WTC11 (cell line): ENCODE measurements around the gene TCF3. TPM values are rescaled to one million over a fixed set of nuclear protein-coding genes. Genes with fewer than 3 reads are reported as not detected.

Experiments
- ATAC-seq: fragments of 200-7000 bp; cut with Tn5 transposase; 2 replicates; pipeline ENCODE4 v1.10.0; 2021; ENCODE audit warnings: mild to moderate bottlenecking, moderate library complexity
- CTCF ChIA-PET: fragments of 300-600 bp; sonication (Branson Sonifier 250); formaldehyde crosslinking; loops from one replicate; lab custom pipeline; 2021; ENCODE audit warnings: antibody characterized with exemption; lab: Charles Lee
- POLR2A ChIA-PET: fragments of 350-600 bp; sonication (Branson Sonifier 250); formaldehyde crosslinking; loops from one replicate; lab custom pipeline; 2021; ENCODE audit warnings: antibody characterized with exemption; lab: Charles Lee
- DNase-seq: peaks from one replicate; pipeline ENCODE4 v3.0.0; 2021; ENCODE audit warnings: low spot score
- H3K27ac Mint-ChIP-seq: 2 replicates; pipeline ENCODE4 v1.8.0; 2021; ENCODE audit warnings: mixed read lengths
- H3K27me3 Mint-ChIP-seq: 2 replicates; pipeline ENCODE4 v1.8.0; 2021; ENCODE audit warnings: low read depth, mild to moderate bottlenecking, moderate library complexity, mixed read lengths
- H3K36me3 Mint-ChIP-seq: 2 replicates; pipeline ENCODE4 v1.8.0; 2021; ENCODE audit warnings: mixed read lengths
- H3K4me1 Mint-ChIP-seq: 2 replicates; pipeline ENCODE4 v1.8.0; 2022; ENCODE audit warnings: mixed read lengths
- H3K4me3 Mint-ChIP-seq: 2 replicates; pipeline ENCODE4 v1.8.0; 2021; ENCODE audit warnings: mild to moderate bottlenecking, moderate library complexity, mixed read lengths
- H3K9me3 Mint-ChIP-seq: 2 replicates; pipeline ENCODE4 v1.8.0; 2021; ENCODE audit warnings: mixed read lengths
- ATF1 ChIP-seq: sonication (generic); formaldehyde crosslinking; IDR thresholded peaks from 2 replicates; pipeline ENCODE4 v1.8.1; 2023; ENCODE audit warnings: mild to moderate bottlenecking, moderate library complexity, missing genetic modification reagents
- CREB1 ChIP-seq: sonication (generic); formaldehyde crosslinking; IDR thresholded peaks from 2 replicates; pipeline ENCODE4 v1.8.0; 2023; ENCODE audit warnings: mild to moderate bottlenecking, missing genetic modification reagents
- EMX1 ChIP-seq: fragments of 250-450 bp; sonication (Bioruptor Pico); IDR thresholded peaks from 2 replicates; pipeline ENCODE4 v1.8.0; 2021; ENCODE audit warnings: mild to moderate bottlenecking
- NFATC4 ChIP-seq: fragments of 250-450 bp; sonication (Bioruptor Pico); IDR thresholded peaks from 2 replicates; pipeline ENCODE4 v1.9.0; 2021; ENCODE audit warnings: mild to moderate bottlenecking
- NFYB ChIP-seq: sonication (generic); formaldehyde crosslinking; conservative IDR thresholded peaks from 2 replicates; pipeline ENCODE4 v1.8.0; 2022; ENCODE audit warnings: low read depth, missing genetic modification reagents
- NR1H2 ChIP-seq: sonication (generic); formaldehyde crosslinking; IDR thresholded peaks from 2 replicates; pipeline ENCODE4 v1.9.0; 2021; ENCODE audit warnings: mild to moderate bottlenecking, moderate library complexity, missing genetic modification reagents
- RELA ChIP-seq: sonication (generic); formaldehyde crosslinking; IDR thresholded peaks from 2 replicates; pipeline ENCODE4 v1.8.1; 2022; ENCODE audit warnings: missing genetic modification reagents, mild to moderate bottlenecking, borderline replicate concordance
- SP1 ChIP-seq: sonication (generic); formaldehyde crosslinking; conservative IDR thresholded peaks from 2 replicates; pipeline ENCODE4 v1.8.1; 2022; ENCODE audit warnings: missing genetic modification reagents
- ZNF138 ChIP-seq: sonication (generic); formaldehyde crosslinking; conservative IDR thresholded peaks from 2 replicates; pipeline ENCODE4 v1.8.1; 2022; ENCODE audit warnings: mild to moderate bottlenecking, moderate library complexity, missing genetic modification reagents
- ZNF232 ChIP-seq: sonication (generic); formaldehyde crosslinking; IDR thresholded peaks from 2 replicates; pipeline ENCODE4 v1.8.0; 2022; ENCODE audit warnings: mild to moderate bottlenecking, missing genetic modification reagents
- ZNF317 ChIP-seq: sonication (generic); formaldehyde crosslinking; IDR thresholded peaks from 2 replicates; pipeline ENCODE4 v1.8.1; 2023; ENCODE audit warnings: low read depth, mild to moderate bottlenecking, moderate library complexity, missing genetic modification reagents, borderline replicate concordance
- total RNA-seq: library from RNA; stranded (reverse); gene quantifications from 3 replicates; pipeline ENCODE4 v1.2.3, GENCODE V29; 2021
- TF ChIP-seq, protein P1 (sequence below): sonication (generic); formaldehyde crosslinking; IDR thresholded peaks from 2 replicates; pipeline ENCODE4 v1.8.0; 2022; ENCODE audit warnings: mild to moderate bottlenecking, missing genetic modification reagents
- TF ChIP-seq, protein P2 (sequence below): sonication (generic); formaldehyde crosslinking; IDR thresholded peaks from 2 replicates; pipeline ENCODE4 v1.8.0; 2022; ENCODE audit warnings: mild to moderate bottlenecking, missing genetic modification reagents
- TF ChIP-seq, protein P3 (sequence below): sonication (generic); formaldehyde crosslinking; IDR thresholded peaks from 2 replicates; pipeline ENCODE4 v1.8.0; 2022; ENCODE audit warnings: mild to moderate bottlenecking, missing genetic modification reagents
- TF ChIP-seq, protein P4 (sequence below): sonication (generic); formaldehyde crosslinking; conservative IDR thresholded peaks from 2 replicates; pipeline ENCODE4 v1.8.1; 2023; ENCODE audit warnings: mild to moderate bottlenecking, low read depth, missing genetic modification reagents, moderate library complexity
- TF ChIP-seq, protein P5 (sequence below): fragments of 250-450 bp; sonication (Bioruptor Pico); IDR thresholded peaks from 2 replicates; pipeline ENCODE4 v1.9.0; 2021; ENCODE audit warnings: mild to moderate bottlenecking
- TF ChIP-seq, protein P6 (sequence below): sonication (generic); formaldehyde crosslinking; IDR thresholded peaks from 2 replicates; pipeline ENCODE4 v1.8.1; 2023; ENCODE audit warnings: mild to moderate bottlenecking, missing genetic modification reagents, moderate library complexity
- TF ChIP-seq, protein P7 (sequence below): sonication (generic); formaldehyde crosslinking; IDR thresholded peaks from 2 replicates; pipeline ENCODE4 v1.8.1; 2023; ENCODE audit warnings: mild to moderate bottlenecking, missing genetic modification reagents
- TF ChIP-seq, protein P8 (sequence below): sonication (generic); formaldehyde crosslinking; IDR thresholded peaks from 2 replicates; pipeline ENCODE4 v1.8.1; 2023; ENCODE audit warnings: mild to moderate bottlenecking, missing genetic modification reagents, moderate library complexity

TCF3 gene
- total RNA-seq, 1 experiment from 2014 or later = 324 TPM

DNA sequence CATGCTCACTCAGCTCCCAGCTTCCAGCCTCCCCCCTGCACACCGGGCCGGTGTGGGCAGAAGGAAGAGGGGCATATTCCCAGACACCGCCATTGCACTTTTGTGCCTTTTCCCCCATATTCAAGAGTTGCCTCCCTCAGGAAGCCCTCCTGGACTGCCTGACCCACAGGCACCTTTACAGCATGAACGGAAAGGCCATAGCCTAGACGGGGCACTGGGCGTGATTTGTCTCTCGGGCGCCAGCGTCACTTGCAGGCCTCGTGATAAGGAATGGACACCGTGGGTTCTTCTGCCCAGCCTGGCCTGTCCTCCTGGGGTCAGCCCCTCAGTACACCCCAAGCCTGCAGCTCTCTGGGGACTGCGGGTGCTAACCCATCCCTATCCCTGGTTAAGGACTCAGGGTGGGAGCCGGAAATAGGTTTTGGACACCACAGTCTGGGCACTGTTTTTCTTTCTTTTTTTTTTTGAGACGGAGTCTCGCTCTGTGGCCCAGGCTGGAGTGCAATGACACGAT is 46.2 kb downstream of the TCF3 start:
- POLR2A ChIA-PET = interaction anchor here (1.0 to 2.2 kb wide), 2 partner anchors 13 to 15 kb away, joined by 4 to 7 read pairs; partner anchors contain the start of gene MBD3
- CTCF ChIA-PET = interaction anchor here (0.5 to 1.7 kb wide), 9 partner anchors 15 to 232 kb away, joined by 3 to 9 read pairs (median 4); partner anchors contain the start of gene ATP8B3
- peak; percentile 1 for ATAC-seq
- H3K27me3 Mint-ChIP-seq = no peaks in the 10 kb centered on the region
- H3K36me3 Mint-ChIP-seq = peaks cover 5% of the 10 kb centered on the region
- peak overlapping the region; percentile 99 for H3K27ac Mint-ChIP-seq
- no peak for DNase-seq
- H3K4me1 Mint-ChIP-seq = peaks cover 9% of the 10 kb centered on the region; the same call in 1 of the 2 replicates
- no peaks in the 10 kb centered on the region for H3K9me3 Mint-ChIP-seq
- no peak for TF ChIP-seq NFATC4 (CRISPR knock-in tag)
- TF ChIP-seq, protein P1, sequence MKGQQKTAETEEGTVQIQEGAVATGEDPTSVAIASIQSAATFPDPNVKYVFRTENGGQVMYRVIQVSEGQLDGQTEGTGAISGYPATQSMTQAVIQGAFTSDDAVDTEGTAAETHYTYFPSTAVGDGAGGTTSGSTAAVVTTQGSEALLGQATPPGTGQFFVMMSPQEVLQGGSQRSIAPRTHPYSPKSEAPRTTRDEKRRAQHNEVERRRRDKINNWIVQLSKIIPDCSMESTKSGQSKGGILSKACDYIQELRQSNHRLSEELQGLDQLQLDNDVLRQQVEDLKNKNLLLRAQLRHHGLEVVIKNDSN (CRISPR knock-in tag) = no peak
- TF ChIP-seq RELA (CRISPR knock-in tag) = no peak
- no peak for TF ChIP-seq SP1 (CRISPR knock-in tag)
- no peak for TF ChIP-seq ATF1 (CRISPR knock-in tag)
- TF ChIP-seq, protein P2, sequence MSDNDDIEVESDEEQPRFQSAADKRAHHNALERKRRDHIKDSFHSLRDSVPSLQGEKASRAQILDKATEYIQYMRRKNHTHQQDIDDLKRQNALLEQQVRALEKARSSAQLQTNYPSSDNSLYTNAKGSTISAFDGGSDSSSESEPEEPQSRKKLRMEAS = no peak
- TF ChIP-seq, protein P3, sequence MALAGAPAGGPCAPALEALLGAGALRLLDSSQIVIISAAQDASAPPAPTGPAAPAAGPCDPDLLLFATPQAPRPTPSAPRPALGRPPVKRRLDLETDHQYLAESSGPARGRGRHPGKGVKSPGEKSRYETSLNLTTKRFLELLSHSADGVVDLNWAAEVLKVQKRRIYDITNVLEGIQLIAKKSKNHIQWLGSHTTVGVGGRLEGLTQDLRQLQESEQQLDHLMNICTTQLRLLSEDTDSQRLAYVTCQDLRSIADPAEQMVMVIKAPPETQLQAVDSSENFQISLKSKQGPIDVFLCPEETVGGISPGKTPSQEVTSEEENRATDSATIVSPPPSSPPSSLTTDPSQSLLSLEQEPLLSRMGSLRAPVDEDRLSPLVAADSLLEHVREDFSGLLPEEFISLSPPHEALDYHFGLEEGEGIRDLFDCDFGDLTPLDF (CRISPR knock-in tag) = no peak
- TF ChIP-seq, protein P4, sequence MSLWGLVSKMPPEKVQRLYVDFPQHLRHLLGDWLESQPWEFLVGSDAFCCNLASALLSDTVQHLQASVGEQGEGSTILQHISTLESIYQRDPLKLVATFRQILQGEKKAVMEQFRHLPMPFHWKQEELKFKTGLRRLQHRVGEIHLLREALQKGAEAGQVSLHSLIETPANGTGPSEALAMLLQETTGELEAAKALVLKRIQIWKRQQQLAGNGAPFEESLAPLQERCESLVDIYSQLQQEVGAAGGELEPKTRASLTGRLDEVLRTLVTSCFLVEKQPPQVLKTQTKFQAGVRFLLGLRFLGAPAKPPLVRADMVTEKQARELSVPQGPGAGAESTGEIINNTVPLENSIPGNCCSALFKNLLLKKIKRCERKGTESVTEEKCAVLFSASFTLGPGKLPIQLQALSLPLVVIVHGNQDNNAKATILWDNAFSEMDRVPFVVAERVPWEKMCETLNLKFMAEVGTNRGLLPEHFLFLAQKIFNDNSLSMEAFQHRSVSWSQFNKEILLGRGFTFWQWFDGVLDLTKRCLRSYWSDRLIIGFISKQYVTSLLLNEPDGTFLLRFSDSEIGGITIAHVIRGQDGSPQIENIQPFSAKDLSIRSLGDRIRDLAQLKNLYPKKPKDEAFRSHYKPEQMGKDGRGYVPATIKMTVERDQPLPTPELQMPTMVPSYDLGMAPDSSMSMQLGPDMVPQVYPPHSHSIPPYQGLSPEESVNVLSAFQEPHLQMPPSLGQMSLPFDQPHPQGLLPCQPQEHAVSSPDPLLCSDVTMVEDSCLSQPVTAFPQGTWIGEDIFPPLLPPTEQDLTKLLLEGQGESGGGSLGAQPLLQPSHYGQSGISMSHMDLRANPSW (CRISPR knock-in tag) = no peak
- TF ChIP-seq ZNF232 (CRISPR knock-in tag) = no peak
- TF ChIP-seq ZNF138 = no peak
- TF ChIP-seq ZNF317 (CRISPR knock-in tag) = no peak
- TF ChIP-seq, protein P5, sequence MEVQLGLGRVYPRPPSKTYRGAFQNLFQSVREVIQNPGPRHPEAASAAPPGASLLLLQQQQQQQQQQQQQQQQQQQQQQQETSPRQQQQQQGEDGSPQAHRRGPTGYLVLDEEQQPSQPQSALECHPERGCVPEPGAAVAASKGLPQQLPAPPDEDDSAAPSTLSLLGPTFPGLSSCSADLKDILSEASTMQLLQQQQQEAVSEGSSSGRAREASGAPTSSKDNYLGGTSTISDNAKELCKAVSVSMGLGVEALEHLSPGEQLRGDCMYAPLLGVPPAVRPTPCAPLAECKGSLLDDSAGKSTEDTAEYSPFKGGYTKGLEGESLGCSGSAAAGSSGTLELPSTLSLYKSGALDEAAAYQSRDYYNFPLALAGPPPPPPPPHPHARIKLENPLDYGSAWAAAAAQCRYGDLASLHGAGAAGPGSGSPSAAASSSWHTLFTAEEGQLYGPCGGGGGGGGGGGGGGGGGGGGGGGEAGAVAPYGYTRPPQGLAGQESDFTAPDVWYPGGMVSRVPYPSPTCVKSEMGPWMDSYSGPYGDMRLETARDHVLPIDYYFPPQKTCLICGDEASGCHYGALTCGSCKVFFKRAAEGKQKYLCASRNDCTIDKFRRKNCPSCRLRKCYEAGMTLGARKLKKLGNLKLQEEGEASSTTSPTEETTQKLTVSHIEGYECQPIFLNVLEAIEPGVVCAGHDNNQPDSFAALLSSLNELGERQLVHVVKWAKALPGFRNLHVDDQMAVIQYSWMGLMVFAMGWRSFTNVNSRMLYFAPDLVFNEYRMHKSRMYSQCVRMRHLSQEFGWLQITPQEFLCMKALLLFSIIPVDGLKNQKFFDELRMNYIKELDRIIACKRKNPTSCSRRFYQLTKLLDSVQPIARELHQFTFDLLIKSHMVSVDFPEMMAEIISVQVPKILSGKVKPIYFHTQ (CRISPR knock-in tag) = no peak
- TF ChIP-seq NR1H2 = no peak
- TF ChIP-seq CREB1 (CRISPR knock-in tag) = no peak
- peak overlapping the region; percentile 83 for H3K4me3 Mint-ChIP-seq

DNA sequence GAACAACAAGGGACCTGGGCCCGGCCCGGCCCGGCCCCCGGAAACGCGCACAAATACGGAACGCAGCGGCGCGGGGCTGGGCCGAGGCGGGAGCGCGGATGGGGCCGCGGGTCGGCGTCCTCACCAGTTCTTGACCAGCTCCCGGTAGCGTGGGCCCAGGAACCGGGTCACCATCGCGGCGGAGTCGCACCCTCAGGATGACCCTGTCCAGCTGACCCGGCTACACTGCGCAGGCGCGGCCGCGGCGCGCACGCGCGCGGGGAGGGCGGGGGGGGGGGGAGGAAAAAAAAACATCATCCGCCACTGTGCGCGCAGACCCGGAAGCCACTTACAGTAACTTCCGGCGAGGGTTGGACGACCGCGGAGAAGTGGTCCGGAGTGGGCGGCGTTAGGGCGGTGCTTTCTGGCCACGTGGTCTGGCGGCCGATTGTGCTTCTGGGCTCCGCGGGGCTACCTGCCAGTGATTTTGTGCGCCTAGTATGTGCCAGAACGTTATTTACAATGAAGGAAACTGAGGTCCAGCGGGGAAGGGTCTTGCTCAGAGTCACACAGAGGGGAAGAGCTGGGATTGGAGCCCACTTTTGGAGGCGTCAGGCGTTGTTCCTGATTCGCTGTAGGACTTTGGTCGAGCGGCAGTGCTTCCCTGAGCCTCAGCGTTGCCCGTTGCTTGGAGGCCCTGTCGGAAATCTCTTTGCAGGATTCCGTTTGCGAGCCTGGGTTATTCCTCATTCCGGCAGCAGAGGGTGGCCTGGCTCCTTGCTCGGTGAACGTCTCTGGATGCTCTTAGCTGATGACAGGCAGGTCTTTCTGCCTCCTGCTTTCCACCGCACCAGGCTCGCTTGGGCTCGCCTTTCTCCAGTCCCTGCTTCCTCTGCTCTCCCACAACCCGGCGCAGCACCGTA is 46.9 kb downstream of the TCF3 start, which contains the start of gene UQCR11:
Gene UQCR11, minus strand, starts transcription at position 227 of the 902 bp plus-strand sequence. Its CDS starts 53 bp downstream, at position 174.
- CTCF ChIA-PET = interaction anchor here (0.5 to 1.7 kb wide), 14 partner anchors 9 to 232 kb away, joined by 3 to 9 read pairs (median 3); partner anchors contain the start of gene ATP8B3
- no peak for TF ChIP-seq ZNF232 (CRISPR knock-in tag)
- TF ChIP-seq NFYB = no peak
- TF ChIP-seq, protein P6, sequence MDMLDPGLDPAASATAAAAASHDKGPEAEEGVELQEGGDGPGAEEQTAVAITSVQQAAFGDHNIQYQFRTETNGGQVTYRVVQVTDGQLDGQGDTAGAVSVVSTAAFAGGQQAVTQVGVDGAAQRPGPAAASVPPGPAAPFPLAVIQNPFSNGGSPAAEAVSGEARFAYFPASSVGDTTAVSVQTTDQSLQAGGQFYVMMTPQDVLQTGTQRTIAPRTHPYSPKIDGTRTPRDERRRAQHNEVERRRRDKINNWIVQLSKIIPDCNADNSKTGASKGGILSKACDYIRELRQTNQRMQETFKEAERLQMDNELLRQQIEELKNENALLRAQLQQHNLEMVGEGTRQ (CRISPR knock-in tag) = peak; percentile 94
- no peak for TF ChIP-seq EMX1 (CRISPR knock-in tag)
- TF ChIP-seq, protein P7, sequence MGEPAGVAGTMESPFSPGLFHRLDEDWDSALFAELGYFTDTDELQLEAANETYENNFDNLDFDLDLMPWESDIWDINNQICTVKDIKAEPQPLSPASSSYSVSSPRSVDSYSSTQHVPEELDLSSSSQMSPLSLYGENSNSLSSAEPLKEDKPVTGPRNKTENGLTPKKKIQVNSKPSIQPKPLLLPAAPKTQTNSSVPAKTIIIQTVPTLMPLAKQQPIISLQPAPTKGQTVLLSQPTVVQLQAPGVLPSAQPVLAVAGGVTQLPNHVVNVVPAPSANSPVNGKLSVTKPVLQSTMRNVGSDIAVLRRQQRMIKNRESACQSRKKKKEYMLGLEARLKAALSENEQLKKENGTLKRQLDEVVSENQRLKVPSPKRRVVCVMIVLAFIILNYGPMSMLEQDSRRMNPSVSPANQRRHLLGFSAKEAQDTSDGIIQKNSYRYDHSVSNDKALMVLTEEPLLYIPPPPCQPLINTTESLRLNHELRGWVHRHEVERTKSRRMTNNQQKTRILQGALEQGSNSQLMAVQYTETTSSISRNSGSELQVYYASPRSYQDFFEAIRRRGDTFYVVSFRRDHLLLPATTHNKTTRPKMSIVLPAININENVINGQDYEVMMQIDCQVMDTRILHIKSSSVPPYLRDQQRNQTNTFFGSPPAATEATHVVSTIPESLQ (CRISPR knock-in tag) = no peak
- TF ChIP-seq, protein P8, sequence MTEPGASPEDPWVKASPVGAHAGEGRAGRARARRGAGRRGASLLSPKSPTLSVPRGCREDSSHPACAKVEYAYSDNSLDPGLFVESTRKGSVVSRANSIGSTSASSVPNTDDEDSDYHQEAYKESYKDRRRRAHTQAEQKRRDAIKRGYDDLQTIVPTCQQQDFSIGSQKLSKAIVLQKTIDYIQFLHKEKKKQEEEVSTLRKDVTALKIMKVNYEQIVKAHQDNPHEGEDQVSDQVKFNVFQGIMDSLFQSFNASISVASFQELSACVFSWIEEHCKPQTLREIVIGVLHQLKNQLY (CRISPR knock-in tag) = no peak

More for the DNA sequence above, 46.9 kb downstream of the TCF3 start, which contains the start of gene UQCR11:
- Mint-ChIP-seq H3K36me3 (peaks cover 4% of the 10 kb centered on the region; the same call in 1 of the 2 replicates), H3K4me1 (peaks cover 9% of the 10 kb centered on the region; the same call in 1 of the 2 replicates), H3K27me3 (no peaks in the 10 kb centered on the region), H3K27ac (peak within 1 kb of the TSS; percentile 99), H3K4me3 (peak within 1 kb of the TSS; percentile 83), H3K9me3 (no peaks in the 10 kb centered on the region)
- POLR2A ChIA-PET = interaction anchor here (1.0 to 2.2 kb wide), 2 partner anchors 12 to 15 kb away, joined by 4 to 7 read pairs; partner anchors contain the start of gene MBD3
- ATAC-seq (peak; percentile 80), DNase-seq (peak; percentile 93)
